ENCODE data around the gene BACH2. TPM values are rescaled to one million over a fixed set of nuclear protein-coding genes. Genes with fewer than 3 reads are reported as not detected.

Gene BACH2
- polyA plus RNA-seq, 1 donor (not counting 4 experiments of a cell fraction or from before 2014, with no cell fraction given): 0.50 TPM

GRCh38 chr6:89939144-89939543 lies 357.5 kb downstream of the BACH2 start:
- H3K4me2 ChIP-seq (ENCODE audit: control insufficient read depth, extremely low read depth, insufficient read depth, low read depth, low read length): no peak overlapping the region
- H2AFZ ChIP-seq (ENCODE audit: control insufficient read depth, low read length): no peak overlapping the region
- no peaks in the 10 kb centered on the region for H3K9me3 ChIP-seq (ENCODE audit: control insufficient read depth, low read depth, low read length)
- H3K9me1 ChIP-seq (ENCODE audit: control insufficient read depth, extremely low read depth, insufficient read depth, low read length): no peaks in the 10 kb centered on the region
- no peaks in the 10 kb centered on the region for H3K36me3 ChIP-seq (ENCODE audit: control insufficient read depth in 2 of 2, extremely low read depth in 1 of 2, insufficient read depth in 2 of 2, low read length in 2 of 2)
- dilution Hi-C loops (cut with MboI; ENCODE audit: extremely low pct_ligation_motif_present, low sequenced_read_pairs): no loop called here
- H3K4me1 ChIP-seq (ENCODE audit: control insufficient read depth, extremely low read depth, insufficient read depth, low read length): no peaks in the 10 kb centered on the region
- TF ChIP-seq EZH2 (IDR thresholded peaks at IDR 0.05; ENCODE audit: low read length) (no peak), CTCF (optimal IDR thresholded peaks at IDR 0.05 in 1 of 3, IDR thresholded peaks at IDR 0.05 in 1 of 3, conservative IDR thresholded peaks at IDR 0.05 in 1 of 3; ENCODE audit: extremely low read depth in 1 of 3, insufficient read depth in 2 of 3, low read length in 3 of 3) (no peak)
- DNase-seq (ENCODE audit: low read depth, low spot score) (no peak), FAIRE-seq (no peak)
- H3K27me3 ChIP-seq (ENCODE audit: control insufficient read depth, extremely low read depth, insufficient read depth, low read length): no peaks in the 10 kb centered on the region
- H3K4me3 ChIP-seq (ENCODE audit: control insufficient read depth in 2 of 3, extremely low read depth in 1 of 3, insufficient read depth in 2 of 3, low read depth in 1 of 3, low read length in 3 of 3): no peak overlapping the region
- no peaks in the 10 kb centered on the region for H3K79me2 ChIP-seq (ENCODE audit: control insufficient read depth, insufficient read depth, low read length)
- H4K20me1 ChIP-seq (ENCODE audit: control insufficient read depth, extremely low read depth, insufficient read depth, low read length): no peaks in the 10 kb centered on the region
- H3K27ac ChIP-seq (ENCODE audit: control insufficient read depth, insufficient read depth, low read length): no peak overlapping the region
- no peak overlapping the region for H3K9ac ChIP-seq (ENCODE audit: control insufficient read depth, extremely low read depth, insufficient read depth, low read length)

GRCh38 chr6:89938014-89938413 lies 358.6 kb downstream of the BACH2 start:
- DNase-seq (ENCODE audit: low read depth, low spot score) (no peak), FAIRE-seq (no peak)
- no peak overlapping the region for H3K27ac ChIP-seq (ENCODE audit: control insufficient read depth, insufficient read depth, low read length)
- H3K9me3 ChIP-seq (ENCODE audit: control insufficient read depth, low read depth, low read length): no peaks in the 10 kb centered on the region
- no peak for TF ChIP-seq CTCF (optimal IDR thresholded peaks at IDR 0.05 in 1 of 3, IDR thresholded peaks at IDR 0.05 in 1 of 3, conservative IDR thresholded peaks at IDR 0.05 in 1 of 3; ENCODE audit: extremely low read depth in 1 of 3, insufficient read depth in 2 of 3, low read length in 3 of 3)
- no peak for TF ChIP-seq EZH2 (IDR thresholded peaks at IDR 0.05; ENCODE audit: low read length)
- no peak overlapping the region for H3K4me2 ChIP-seq (ENCODE audit: control insufficient read depth, extremely low read depth, insufficient read depth, low read depth, low read length)
- no peak overlapping the region for H3K9ac ChIP-seq (ENCODE audit: control insufficient read depth, extremely low read depth, insufficient read depth, low read length)
- H3K9me1 ChIP-seq (ENCODE audit: control insufficient read depth, extremely low read depth, insufficient read depth, low read length): no peaks in the 10 kb centered on the region
- H3K27me3 ChIP-seq (ENCODE audit: control insufficient read depth, extremely low read depth, insufficient read depth, low read length): no peaks in the 10 kb centered on the region
- H3K4me3 ChIP-seq (ENCODE audit: control insufficient read depth in 2 of 3, extremely low read depth in 1 of 3, insufficient read depth in 2 of 3, low read depth in 1 of 3, low read length in 3 of 3): no peak overlapping the region
- H4K20me1 ChIP-seq (ENCODE audit: control insufficient read depth, extremely low read depth, insufficient read depth, low read length): no peaks in the 10 kb centered on the region
- H2AFZ ChIP-seq (ENCODE audit: control insufficient read depth, low read length): no peak overlapping the region
- dilution Hi-C loops (cut with MboI; ENCODE audit: extremely low pct_ligation_motif_present, low sequenced_read_pairs): no loop called here
- no peaks in the 10 kb centered on the region for H3K4me1 ChIP-seq (ENCODE audit: control insufficient read depth, extremely low read depth, insufficient read depth, low read length)
- H3K36me3 ChIP-seq (ENCODE audit: control insufficient read depth in 2 of 2, extremely low read depth in 1 of 2, insufficient read depth in 2 of 2, low read length in 2 of 2): no peaks in the 10 kb centered on the region
- no peaks in the 10 kb centered on the region for H3K79me2 ChIP-seq (ENCODE audit: control insufficient read depth, insufficient read depth, low read length)

Data from keratinocyte (primary cell).